Urothelium cell line (cell line): ENCODE measurements around the gene STRA6.

Experiments used
- DNase-seq: peaks from one replicate; pipeline ENCODE4 v3.0.0; 2011; ENCODE audit warnings: low spot score, mixed read lengths
- FAIRE-seq: peaks from 2 replicates; lab custom pipeline; 2011; peaks lifted over from hg19 to GRCh38; lab: Jason Lieb, UNC

Gene STRA6

GRCh38 chr15:74136540-74136813 is 66.1 kb downstream of the STRA6 start:
- DNase-seq (no peak), FAIRE-seq (no peak)

DNA sequence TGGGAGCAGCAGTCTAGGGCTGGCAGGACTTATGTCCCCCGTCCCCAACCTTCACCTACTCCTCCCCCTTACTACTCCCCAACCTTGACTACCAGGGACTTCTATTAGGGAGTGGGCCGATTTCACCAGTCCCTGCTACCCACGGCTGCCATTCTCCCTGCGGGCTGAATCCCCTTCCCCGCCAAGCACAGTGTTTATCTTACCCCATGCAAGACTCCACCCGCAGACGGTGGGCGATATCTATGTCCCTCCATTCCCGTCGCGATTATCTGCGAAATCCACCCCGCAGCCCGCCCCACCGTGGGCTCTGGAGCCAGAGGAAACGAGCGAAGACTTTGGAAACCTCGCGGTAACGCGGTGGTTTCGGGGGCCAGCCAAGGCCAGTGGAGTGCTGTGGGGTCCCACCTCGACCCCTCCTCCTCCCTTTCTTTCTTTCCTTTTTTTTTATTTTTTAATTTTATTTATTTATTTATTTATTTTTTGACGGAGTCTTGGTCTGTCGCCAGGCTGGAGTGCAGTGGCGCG is 67.5 kb downstream of the STRA6 start:
- FAIRE-seq (no peak), DNase-seq (no peak)

DNA sequence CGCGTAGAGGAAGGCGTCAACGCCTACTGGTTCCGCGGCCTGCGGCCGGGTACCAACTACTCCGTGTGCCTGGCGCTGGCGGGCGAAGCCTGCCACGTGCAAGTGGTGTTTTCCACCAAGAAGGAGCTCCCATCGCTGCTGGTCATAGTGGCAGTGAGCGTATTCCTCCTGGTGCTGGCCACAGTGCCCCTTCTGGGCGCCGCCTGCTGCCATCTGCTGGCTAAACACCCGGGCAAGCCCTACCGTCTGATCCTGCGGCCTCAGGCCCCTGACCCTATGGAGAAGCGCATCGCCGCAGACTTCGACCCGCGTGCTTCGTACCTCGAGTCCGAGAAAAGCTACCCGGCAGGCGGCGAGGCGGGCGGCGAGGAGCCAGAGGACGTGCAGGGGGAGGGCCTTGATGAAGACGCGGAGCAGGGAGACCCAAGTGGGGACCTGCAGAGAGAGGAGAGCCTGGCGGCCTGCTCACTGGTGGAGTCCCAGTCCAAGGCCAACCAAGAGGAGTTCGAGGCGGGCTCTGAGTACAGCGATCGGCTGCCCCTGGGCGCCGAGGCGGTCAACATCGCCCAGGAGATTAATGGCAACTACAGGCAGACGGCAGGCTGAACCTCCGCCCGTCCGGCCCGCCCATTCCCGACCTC is 68.1 kb downstream of the STRA6 start:
- DNase-seq (no peak), FAIRE-seq (no peak)

DNA sequence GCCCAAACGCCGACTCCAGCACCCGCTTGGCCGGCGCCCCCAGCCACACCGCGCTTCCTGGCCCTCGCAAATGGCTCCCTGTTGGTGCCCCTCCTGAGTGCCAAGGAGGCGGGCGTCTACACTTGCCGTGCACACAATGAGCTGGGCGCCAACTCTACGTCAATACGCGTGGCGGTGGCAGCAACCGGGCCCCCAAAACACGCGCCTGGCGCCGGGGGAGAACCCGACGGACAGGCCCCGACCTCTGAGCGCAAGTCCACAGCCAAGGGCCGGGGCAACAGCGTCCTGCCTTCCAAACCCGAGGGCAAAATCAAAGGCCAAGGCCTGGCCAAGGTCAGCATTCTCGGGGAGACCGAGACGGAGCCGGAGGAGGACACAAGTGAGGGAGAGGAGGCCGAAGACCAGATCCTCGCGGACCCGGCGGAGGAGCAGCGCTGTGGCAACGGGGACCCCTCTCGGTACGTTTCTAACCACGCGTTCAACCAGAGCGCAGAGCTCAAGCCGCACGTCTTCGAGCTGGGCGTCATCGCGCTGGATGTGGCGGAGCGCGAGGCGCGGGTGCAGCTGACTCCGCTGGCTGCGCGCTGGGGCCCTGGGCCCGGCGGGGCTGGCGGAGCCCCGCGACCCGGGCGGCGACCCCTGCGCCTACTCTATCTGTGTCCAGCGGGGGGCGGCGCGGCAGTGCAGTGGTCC is 68.7 kb downstream of the STRA6 start:
- DNase-seq (no peak), FAIRE-seq (no peak)

GRCh38 chr15:74132681-74133651 is 69.6 kb downstream of the STRA6 start:
- FAIRE-seq (no peak), DNase-seq (no peak)

DNA sequence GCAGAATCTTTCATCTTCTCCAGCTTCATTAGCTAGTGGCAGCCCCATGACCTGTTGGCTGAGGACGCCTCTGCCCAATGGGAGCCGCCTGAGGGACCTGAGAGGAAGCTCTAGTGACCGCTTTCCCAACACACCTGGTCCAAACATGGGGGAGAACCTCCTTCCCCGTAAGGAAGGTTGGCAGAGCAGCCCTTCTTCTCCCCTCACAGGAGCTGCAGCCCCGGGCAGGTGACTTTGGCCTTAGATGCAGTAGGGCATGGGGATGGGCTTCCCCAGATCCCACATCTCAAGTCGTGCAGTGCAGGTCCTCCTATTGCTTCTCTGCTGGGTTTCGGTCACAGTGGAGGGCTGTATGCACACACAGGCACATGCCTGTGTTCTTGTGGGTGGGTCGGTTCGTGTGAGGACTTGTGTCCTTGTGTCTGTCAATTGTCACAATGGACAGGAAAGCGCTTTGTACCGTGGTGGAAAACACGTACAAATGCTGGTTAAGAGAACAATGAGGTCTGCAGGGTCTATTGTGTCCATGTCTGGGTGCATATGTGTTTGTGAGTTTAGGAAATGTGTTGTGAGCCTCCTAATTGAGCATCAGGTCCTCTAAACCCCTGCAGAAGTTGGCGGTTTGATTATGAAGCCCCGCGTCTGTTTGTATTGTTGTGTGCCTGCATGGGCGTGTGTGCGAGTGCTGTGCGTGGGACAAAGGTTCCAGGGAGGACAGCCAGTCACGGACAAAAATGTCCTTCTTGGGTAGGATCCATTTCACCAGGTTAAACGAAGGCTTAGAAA is 70.8 kb downstream of the STRA6 start:
- FAIRE-seq (no peak), DNase-seq (no peak)

DNA sequence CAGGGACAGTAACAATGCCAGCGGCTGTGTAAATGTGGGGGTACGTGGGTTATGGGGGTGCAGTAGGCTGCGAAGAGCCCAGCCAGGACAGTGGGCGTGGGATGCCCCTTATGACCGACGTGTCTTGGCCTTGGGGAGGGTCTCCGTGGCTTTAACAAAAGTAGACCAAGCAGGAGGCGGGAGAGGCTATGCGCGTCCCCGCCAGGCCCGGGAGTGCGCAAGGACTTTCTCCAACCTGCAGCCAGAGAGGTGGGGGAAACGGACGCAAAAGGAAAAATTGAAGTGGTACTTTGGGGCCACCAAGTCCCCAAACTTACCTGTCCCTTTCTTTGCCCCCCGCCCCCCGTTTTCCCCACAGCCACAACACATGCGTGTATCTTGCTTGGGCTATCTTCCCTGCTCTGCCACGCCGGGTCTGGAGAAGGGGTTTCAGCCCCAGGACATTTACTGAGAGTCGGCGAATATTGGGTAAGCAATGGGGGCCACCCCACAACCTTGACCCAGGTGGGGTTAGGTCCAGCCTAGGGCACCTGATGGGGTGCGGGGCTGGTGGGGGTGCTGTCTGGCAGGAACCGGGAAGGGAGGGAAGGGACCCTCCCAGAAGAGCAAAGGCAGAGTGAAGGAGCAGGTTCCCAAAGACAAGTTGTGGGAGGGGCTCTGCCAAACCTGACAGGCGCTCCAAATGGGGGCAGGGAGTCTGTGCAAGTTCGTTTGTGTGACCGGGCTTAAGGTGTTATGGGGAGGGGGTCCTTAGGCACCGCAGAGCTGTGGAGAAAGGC is 71.5 kb downstream of the STRA6 start:
- no peak for DNase-seq
- FAIRE-seq: no peak

DNA sequence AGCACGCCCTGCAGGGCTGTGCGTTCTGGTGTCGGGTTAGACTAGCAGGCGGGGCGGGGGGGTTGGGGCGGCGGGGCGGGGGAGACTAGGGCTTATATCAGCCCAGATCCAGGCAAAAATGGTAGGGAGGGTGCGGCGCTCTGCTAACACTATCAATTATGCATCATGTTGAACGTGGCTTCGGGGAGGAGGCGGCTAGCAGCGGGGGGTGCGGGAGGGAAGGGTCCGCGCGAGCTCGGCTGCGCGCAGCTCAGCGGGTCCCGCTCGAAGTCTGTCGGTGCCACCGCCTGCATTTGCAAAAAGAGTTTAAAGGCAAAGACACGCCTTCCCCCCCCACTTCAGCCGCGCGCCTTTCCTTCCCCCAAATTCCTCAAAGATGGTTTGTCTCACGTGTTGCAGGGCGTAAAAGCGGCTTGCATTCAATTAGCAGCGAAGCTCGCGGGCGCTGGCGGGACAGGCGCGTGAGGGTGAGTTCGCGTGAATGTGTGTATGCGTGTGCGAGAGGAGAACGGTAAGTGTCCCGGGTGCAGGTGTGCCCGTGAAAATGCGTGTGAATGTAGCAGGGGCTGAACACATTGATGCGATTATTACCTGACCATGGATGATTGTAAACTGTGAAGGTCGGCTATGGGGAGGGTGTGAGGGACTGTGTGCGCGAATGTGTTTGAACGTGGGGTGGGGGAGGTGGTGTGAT is 72.3 kb downstream of the STRA6 start, which contains the start of gene ISLR2:
Gene ISLR2, plus strand, starts transcription at position 432 of the 694 bp plus-strand sequence. CDS start 2,169 bp downstream, outside the sequence.
- FAIRE-seq (no peak), DNase-seq (no peak)

DNA sequence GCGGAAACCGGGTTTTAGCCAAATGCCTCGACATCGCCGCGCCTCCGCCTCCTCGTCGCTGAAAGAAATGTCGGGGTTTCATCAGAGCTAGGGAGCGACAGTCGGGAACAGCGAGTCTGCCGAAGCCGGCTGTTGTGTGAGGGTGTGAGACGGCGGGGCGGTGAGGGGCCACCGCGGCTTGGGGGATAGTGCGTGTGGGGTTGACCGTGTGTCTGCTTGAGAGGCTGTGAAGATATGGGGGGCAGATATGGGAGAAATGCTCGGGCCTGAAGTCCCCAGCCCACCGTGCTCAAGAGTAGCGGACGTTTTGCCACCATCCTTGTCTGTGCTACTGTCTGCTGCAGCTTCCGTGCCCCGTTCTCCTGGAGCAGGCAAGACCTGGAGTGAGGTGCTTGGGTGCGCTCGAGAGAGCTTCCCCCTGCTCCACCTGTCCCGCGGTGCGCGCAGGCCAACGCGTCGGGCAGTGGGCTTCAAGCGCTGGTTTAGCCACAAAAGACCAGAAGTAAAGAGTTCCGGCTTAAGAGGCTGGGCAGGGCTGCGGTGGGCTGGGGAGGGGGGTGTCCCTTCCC is 72.9 kb downstream of the STRA6 start:
- no peak for DNase-seq

More for the DNA sequence above, 72.9 kb downstream of the STRA6 start:
- no peak for FAIRE-seq
